GM11168 (cell line): Measurements from ENCODE around the gene TGIF1.

Source experiments
- in situ Hi-C: fragments of 300-500 bp; cut with MboI; formaldehyde crosslinking; loops from one replicate; pipeline ENCODE4 v1.12.0; 2022; ENCODE audit warnings: low sequenced_read_pairs; ENCODE audit not compliant: unreplicated experiment

TGIF1 gene

GRCh38 chr18:3504637-3505036, 54.7 kb downstream of the TGIF1 start:
- in situ Hi-C loops: no loop called here

GRCh38 chr18:3508576-3509549, 58.9 kb downstream of the TGIF1 start:
- in situ Hi-C loops: no loop called here
